Keratinocyte (primary cell): Measurements from ENCODE around the gene PEX16. TPM values are rescaled to one million over a fixed set of nuclear protein-coding genes. Genes with fewer than 3 reads are reported as not detected.

ENCODE experiments used
- DNase-seq: peaks from one replicate; pipeline ENCODE4 v3.0.0-alpha.2; 2011; ENCODE audit warnings: low read depth, missing footprints, low spot score
- FAIRE-seq: peaks from 2 replicates; lab custom pipeline; 2011; peaks lifted over from hg19 to GRCh38; lab: Jason Lieb, UNC
- H2AFZ ChIP-seq: 2 replicates; pipeline ENCODE4 v1.6.0; 2012; ENCODE audit warnings: low read length, control low read depth, inconsistent platforms; ENCODE audit not compliant: control insufficient read depth
- H3K27ac ChIP-seq: 2 replicates; pipeline ENCODE4 v1.5.1; 2011; ENCODE audit warnings: low read length; ENCODE audit not compliant: control insufficient read depth, insufficient read depth
- H3K27me3 ChIP-seq: 3 replicates; pipeline ENCODE4 v1.6.0; 2011; ENCODE audit warnings: low read length; ENCODE audit not compliant: control insufficient read depth, insufficient read depth; ENCODE audit errors: extremely low read depth
- H3K36me3 ChIP-seq, 2 experiments: 2 replicates in 1 of 2; 3 replicates in 1 of 2; pipeline ENCODE4 v1.5.1; 2011; ENCODE audit warnings: low read length in 2 of 2, mild to moderate bottlenecking in 1 of 2; ENCODE audit not compliant: control insufficient read depth in 2 of 2, insufficient read depth in 2 of 2; ENCODE audit errors: extremely low read depth in 1 of 2
- H3K4me1 ChIP-seq: 3 replicates; pipeline ENCODE4 v1.5.1; 2011; ENCODE audit warnings: low read length; ENCODE audit not compliant: control insufficient read depth, insufficient read depth; ENCODE audit errors: extremely low read depth
- H3K4me2 ChIP-seq: 3 replicates; pipeline ENCODE4 v1.6.0; 2011; ENCODE audit warnings: low read depth, low read length; ENCODE audit not compliant: control insufficient read depth, insufficient read depth; ENCODE audit errors: extremely low read depth
- H3K4me3 ChIP-seq, 3 experiments: fragments of 200-600 bp in 1 of 3; sonication (generic) in 1 of 3; 2 replicates in 2 of 3; 3 replicates in 1 of 3; pipeline ENCODE4 v1.5.1; 2011 to 2016; ENCODE audit warnings: low read length in 3 of 3, mild to moderate bottlenecking in 3 of 3, control low read depth in 2 of 3, inconsistent platforms in 1 of 3, low read depth in 1 of 3, mixed read lengths in 1 of 3, mixed run types in 1 of 3, moderate library complexity in 1 of 3; ENCODE audit not compliant: control insufficient read depth in 2 of 3, insufficient read depth in 2 of 3; ENCODE audit errors: extremely low read depth in 1 of 3
- H3K79me2 ChIP-seq: 2 replicates; pipeline ENCODE4 v1.6.0; 2012; ENCODE audit warnings: low read length; ENCODE audit not compliant: control insufficient read depth, insufficient read depth
- H3K9ac ChIP-seq: 3 replicates; pipeline ENCODE4 v1.6.0; 2011; ENCODE audit warnings: low read length; ENCODE audit not compliant: control insufficient read depth, insufficient read depth; ENCODE audit errors: extremely low read depth
- H3K9me1 ChIP-seq: 3 replicates; pipeline ENCODE4 v1.6.0; 2011; ENCODE audit warnings: low read length; ENCODE audit not compliant: control insufficient read depth, insufficient read depth; ENCODE audit errors: extremely low read depth
- H3K9me3 ChIP-seq: 2 replicates; pipeline ENCODE4 v1.5.1; 2012; ENCODE audit warnings: low read depth, low read length; ENCODE audit not compliant: control insufficient read depth
- H4K20me1 ChIP-seq: 3 replicates; pipeline ENCODE4 v1.6.0; 2011; ENCODE audit warnings: low read length; ENCODE audit not compliant: control insufficient read depth, insufficient read depth; ENCODE audit errors: extremely low read depth
- CTCF ChIP-seq, 3 experiments: IDR thresholded peaks in 1 of 3; conservative IDR thresholded peaks in 1 of 3; optimal IDR thresholded peaks in 1 of 3; 2 replicates in 2 of 3; 3 replicates in 1 of 3; pipeline versions ENCODE3 to v1.5.1; 2011; ENCODE audit warnings: low read length in 3 of 3, mild to moderate bottlenecking in 3 of 3, moderate library complexity in 2 of 3, control low read depth in 1 of 3, inconsistent platforms in 1 of 3; ENCODE audit not compliant: insufficient read depth in 2 of 3; ENCODE audit errors: extremely low read depth in 1 of 3
- EZH2 ChIP-seq: IDR thresholded peaks from one replicate; pipeline ENCODE4 v1.6.1; 2012; ENCODE audit warnings: inconsistent platforms, mild to moderate bottlenecking, low read length, moderate library complexity
- dilution Hi-C: fragments of 300-500 bp; cut with MboI; formaldehyde crosslinking; loops from one replicate; pipeline ENCODE4 v1.7.0; 2020; ENCODE audit warnings: low sequenced_read_pairs; ENCODE audit not compliant: extremely low pct_ligation_motif_present
- polyA plus RNA-seq, 5 experiments: library from polyadenylated mRNA; depleted of rRNA in 3 of 5; stranded (reverse) in 3 of 5; stranded (forward) in 1 of 5; unstranded in 1 of 5; fragments of >200 nt; gene quantifications; 1 replicate in 1 of 5; 2 replicates in 3 of 5; 3 replicates in 1 of 5; pipeline versions ENCODE4 v1.2.1 to v1.2.3, GENCODE V29; 2011 to 2012; ENCODE audit warnings: missing spikeins in 2 of 5, low read depth in 1 of 5, low replicate concordance in 1 of 5

The PEX16 gene
- polyA plus RNA-seq, 1 donor (not counting 4 experiments of a cell fraction or from before 2014, with no cell fraction given): 16.7 TPM

- no peak overlapping the region for H2AFZ ChIP-seq
- FAIRE-seq: no peak
- H3K9me3 ChIP-seq: no peaks in the 10 kb centered on the region
- H3K27ac ChIP-seq: no peak overlapping the region
- TF ChIP-seq EZH2 (no peak), CTCF (optimal IDR thresholded peaks at IDR 0.05 in 1 of 3, IDR thresholded peaks at IDR 0.05 in 1 of 3, conservative IDR thresholded peaks at IDR 0.05 in 1 of 3; ENCODE audit: extremely low read depth in 1 of 3, insufficient read depth in 2 of 3, low read length in 3 of 3) (no peak)
- no peak overlapping the region for H3K4me3 ChIP-seq
- H3K36me3 ChIP-seq: peaks cover 0 to 6% of the 10 kb centered on the region in 2 experiments
- H3K4me2 ChIP-seq: no peak overlapping the region
- peaks cover 3% of the 10 kb centered on the region for H3K4me1 ChIP-seq
- H4K20me1 ChIP-seq: no peaks in the 10 kb centered on the region
- H3K27me3 ChIP-seq: no peaks in the 10 kb centered on the region
- peaks cover 2% of the 10 kb centered on the region for H3K9me1 ChIP-seq
- no peak for DNase-seq
- dilution Hi-C loops: no loop called here
- H3K79me2 ChIP-seq: no peaks in the 10 kb centered on the region
- H3K9ac ChIP-seq: no peak overlapping the region
These were observed 44.1 kb upstream of the PEX16 start for GRCh38 chr11:45961751-45962240.

GRCh38 chr11:45960387-45961095, 42.9 kb upstream of the PEX16 start:
- FAIRE-seq (no peak), DNase-seq (no peak)
- H3K9me1 ChIP-seq: peaks cover 2% of the 10 kb centered on the region
- no peak overlapping the region for H3K4me2 ChIP-seq
- H3K4me1 ChIP-seq: peaks cover 3% of the 10 kb centered on the region
- H4K20me1 ChIP-seq: no peaks in the 10 kb centered on the region
- no peak overlapping the region for H3K9ac ChIP-seq
- no peaks in the 10 kb centered on the region for H3K79me2 ChIP-seq
- no peak for TF ChIP-seq EZH2
- no peak overlapping the region for H3K4me3 ChIP-seq
- no peaks in the 10 kb centered on the region for H3K27me3 ChIP-seq
- no peak overlapping the region for H2AFZ ChIP-seq
- no peak overlapping the region for H3K27ac ChIP-seq
- peaks cover 0 to 3% of the 10 kb centered on the region in 2 experiments for H3K36me3 ChIP-seq
- H3K9me3 ChIP-seq: no peaks in the 10 kb centered on the region
- dilution Hi-C loops: no loop called here
